ENCODE results near the gene RPL28. TPM values are rescaled to one million over a fixed set of nuclear protein-coding genes. Genes with fewer than 3 reads are reported as not detected.
"Not testable (repeated sequence)": the region's sequence is repeated elsewhere in the genome, so short reads cannot be mapped to it uniquely, and the experiment has no call there.

The RPL28 gene
- polyA plus RNA-seq, 4 donors = 1,338 to 2,360 (median 2,018) TPM

DNA sequence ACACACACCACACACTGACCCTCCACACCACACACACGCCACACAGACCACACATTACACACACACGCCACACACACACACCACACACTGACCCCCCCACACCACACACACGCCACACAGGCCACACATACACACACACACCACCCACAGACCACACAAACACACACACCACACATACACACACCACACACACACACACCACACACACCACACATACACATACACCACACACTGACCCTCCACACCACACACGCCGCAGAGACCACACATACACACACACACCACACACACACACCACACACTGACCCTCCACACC lies 62.4 kb downstream of the RPL28 start:
- H3K27ac ChIP-seq (ENCODE audit: low read depth in 1 of 3, low read length in 2 of 3); H3K4me1 ChIP-seq (ENCODE audit: control insufficient read depth in 3 of 3, insufficient read depth in 2 of 3, low read depth in 1 of 3, low read length in 2 of 3); H3K9me3 ChIP-seq (ENCODE audit: control insufficient read depth in 2 of 2, insufficient read depth in 1 of 2, low read depth in 1 of 2, low read length in 1 of 2); DNase-seq; H3K4me3 ChIP-seq (ENCODE audit: low read depth in 1 of 3, low read length in 3 of 3); H3K36me3 ChIP-seq (ENCODE audit: control insufficient read depth in 3 of 3, insufficient read depth in 2 of 3, low read depth in 1 of 3, low read length in 3 of 3); FAIRE-seq: not testable (repeated sequence)
- 88 to 90% (median 89%) methylated on average over 5 of the region's 5 CpGs for WGBS, 3 donors
- peaks cover 14 to 76% (median 37%) of the 10 kb centered on the region in 3 donors for H3K27me3 ChIP-seq (ENCODE audit: control insufficient read depth in 3 of 3, insufficient read depth in 3 of 3, low read length in 3 of 3)

DNA sequence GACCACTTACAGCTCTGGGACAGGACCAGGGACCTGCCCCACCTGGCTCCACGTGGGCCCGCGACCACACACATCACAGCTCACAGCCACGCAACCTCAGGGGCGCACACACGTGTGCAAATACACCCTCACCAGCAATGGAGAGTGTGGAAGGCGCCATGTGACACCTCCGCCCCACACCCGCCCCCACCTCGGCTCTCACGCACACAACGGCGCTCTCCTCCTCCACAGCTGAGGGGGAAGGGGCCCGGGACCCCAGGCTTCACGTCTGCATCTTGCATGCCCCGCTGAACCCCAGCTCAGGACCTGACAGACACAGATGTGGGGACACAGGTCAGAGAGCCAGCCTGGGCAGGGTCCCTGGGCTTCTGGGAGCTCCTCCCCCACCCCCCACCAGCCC lies 63.7 kb downstream of the RPL28 start:
- WGBS, 3 donors = 34 to 35% (median 35%) methylated on average over 14 to 16 of the region's 16 CpGs
- Histone ChIP-seq H3K4me1 (ENCODE audit: control insufficient read depth in 3 of 3, insufficient read depth in 2 of 3, low read depth in 1 of 3, low read length in 2 of 3) (peaks cover 0 to 10% (median 3%) of the 10 kb centered on the region in 3 donors), H3K36me3 (ENCODE audit: control insufficient read depth in 3 of 3, insufficient read depth in 2 of 3, low read depth in 1 of 3, low read length in 3 of 3) (peaks cover 0 to 7% (median 6%) of the 10 kb centered on the region in 3 donors), H3K4me3 (ENCODE audit: low read depth in 1 of 3, low read length in 3 of 3) (no peak overlapping the region), H3K9me3 (ENCODE audit: control insufficient read depth in 2 of 2, insufficient read depth in 1 of 2, low read depth in 1 of 2, low read length in 1 of 2) (no peaks in the 10 kb centered on the region), H3K27me3 (ENCODE audit: control insufficient read depth in 3 of 3, insufficient read depth in 3 of 3, low read length in 3 of 3) (peaks cover 9 to 63% (median 27%) of the 10 kb centered on the region in 3 donors), H3K27ac (ENCODE audit: low read depth in 1 of 3, low read length in 2 of 3) (no peak overlapping the region)
- FAIRE-seq (no peak), DNase-seq (no peak)

DNA sequence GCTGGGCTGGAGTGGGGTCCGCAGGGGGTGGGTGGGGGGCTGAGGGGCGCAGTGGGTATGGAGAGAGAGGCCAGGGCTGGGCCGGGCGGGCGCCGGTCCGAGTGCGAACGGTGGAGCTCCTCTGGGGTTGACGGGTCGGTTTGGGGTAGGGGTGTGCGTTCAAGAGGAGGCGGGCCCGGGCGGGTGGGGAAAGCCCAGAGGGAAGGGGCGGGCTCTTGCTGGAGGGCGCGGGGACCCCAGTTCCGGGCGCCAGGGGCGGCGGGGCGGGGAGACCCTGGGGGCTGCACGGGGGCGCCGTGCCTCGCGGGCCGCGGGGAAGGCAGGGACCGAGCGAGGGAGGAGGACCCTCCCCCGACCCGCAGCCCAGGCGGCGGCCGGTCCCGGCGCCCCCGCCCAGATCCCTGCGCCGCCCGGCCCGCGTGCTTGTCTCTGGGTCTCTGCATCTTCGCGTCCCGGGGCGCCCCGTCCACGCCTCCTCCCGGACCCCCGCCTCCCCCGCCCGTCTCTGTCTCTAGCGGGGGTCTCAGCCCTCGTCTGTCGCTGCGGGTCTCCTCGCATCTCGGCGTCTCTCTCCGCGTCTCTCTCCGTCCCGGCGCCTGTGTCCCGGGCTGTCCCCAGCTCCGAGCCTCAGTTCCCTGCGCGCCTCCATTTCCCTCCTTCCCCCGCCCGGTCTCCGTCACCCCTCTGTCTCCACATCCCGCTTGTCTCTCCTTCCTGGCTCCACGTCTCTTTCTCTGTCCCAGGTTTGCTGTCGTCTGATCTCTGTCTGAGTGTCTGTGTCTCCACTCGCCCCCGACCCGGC lies 65.6 kb downstream of the RPL28 start:
- peaks cover 0 to 10% (median 3%) of the 10 kb centered on the region in 3 donors for H3K4me1 ChIP-seq (ENCODE audit: control insufficient read depth in 3 of 3, insufficient read depth in 2 of 3, low read depth in 1 of 3, low read length in 2 of 3)
- DNase-seq = no peak
- 0 to 4% (median 2%) methylated on average over 27 to 80 of the region's 80 CpGs for WGBS, 3 donors

DNA sequence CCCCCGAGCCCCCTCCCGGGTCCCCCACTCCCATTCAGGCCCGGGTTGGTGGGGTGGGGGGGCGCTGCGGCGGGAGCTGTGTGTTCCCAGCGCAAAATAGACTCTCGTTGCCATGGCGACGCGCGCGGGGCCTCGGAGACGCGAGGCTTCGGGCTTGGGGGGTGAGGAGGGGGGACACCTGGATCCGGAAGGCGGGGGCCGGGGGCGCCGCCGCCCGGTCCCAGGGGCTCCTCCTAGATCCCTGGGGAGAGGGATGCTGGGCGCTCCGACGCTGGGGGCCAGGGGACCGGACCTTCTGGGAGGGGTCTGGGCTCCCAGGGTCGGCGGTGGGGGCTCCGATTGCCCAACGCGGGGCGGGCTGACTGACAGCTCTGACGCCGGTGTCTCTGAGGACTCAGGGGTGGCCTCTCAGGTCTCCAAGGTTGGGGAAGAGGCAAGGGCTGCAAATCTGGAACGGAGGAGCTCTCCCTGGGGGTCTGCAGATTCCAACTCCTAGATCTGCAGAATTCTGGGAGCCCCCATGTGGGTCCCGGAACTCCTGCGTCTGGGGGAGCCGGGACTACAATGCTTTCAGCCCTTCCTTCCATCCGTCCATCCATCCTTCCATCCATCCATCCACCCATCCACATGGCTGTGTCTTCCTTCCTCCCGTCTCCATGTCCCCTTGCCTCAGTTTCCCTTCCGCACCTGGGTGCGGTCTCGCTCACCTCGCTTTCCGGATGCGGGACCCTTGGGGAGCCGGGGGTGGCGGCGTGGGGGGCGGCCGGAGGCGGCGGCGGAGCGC lies 66.4 kb downstream of the RPL28 start:
- Histone ChIP-seq H3K27ac (ENCODE audit: low read depth in 1 of 3, low read length in 2 of 3) (no peak overlapping the region), H3K9me3 (ENCODE audit: control insufficient read depth in 2 of 2, insufficient read depth in 1 of 2, low read depth in 1 of 2, low read length in 1 of 2) (no peaks in the 10 kb centered on the region), H3K4me1 (ENCODE audit: control insufficient read depth in 3 of 3, insufficient read depth in 2 of 3, low read depth in 1 of 3, low read length in 2 of 3) (peaks cover 0 to 10% (median 3%) of the 10 kb centered on the region in 3 donors), H3K36me3 (ENCODE audit: control insufficient read depth in 3 of 3, insufficient read depth in 2 of 3, low read depth in 1 of 3, low read length in 3 of 3) (peaks cover 0 to 28% (median 7%) of the 10 kb centered on the region in 3 donors), H3K4me3 (ENCODE audit: low read depth in 1 of 3, low read length in 3 of 3) (peak overlapping the region in 1 of 3 donors; percentile 28), H3K27me3 (ENCODE audit: control insufficient read depth in 3 of 3, insufficient read depth in 3 of 3, low read length in 3 of 3) (peaks cover 5 to 40% (median 17%) of the 10 kb centered on the region in 3 donors)
- DNase-seq (no peak), FAIRE-seq (no peak)
- WGBS, 3 donors = 3 to 22% (median 14%) methylated on average over 46 to 57 of the region's 57 CpGs

More for the DNA sequence above, 65.6 kb downstream of the RPL28 start:
- peak overlapping the region in 1 of 3 donors; percentile 23 for H3K4me3 ChIP-seq (ENCODE audit: low read depth in 1 of 3, low read length in 3 of 3)
- no peaks in the 10 kb centered on the region for H3K9me3 ChIP-seq (ENCODE audit: control insufficient read depth in 2 of 2, insufficient read depth in 1 of 2, low read depth in 1 of 2, low read length in 1 of 2)
- peaks cover 0 to 23% (median 7%) of the 10 kb centered on the region in 3 donors for H3K36me3 ChIP-seq (ENCODE audit: control insufficient read depth in 3 of 3, insufficient read depth in 2 of 3, low read depth in 1 of 3, low read length in 3 of 3)
- no peak for FAIRE-seq
- H3K27ac ChIP-seq (ENCODE audit: low read depth in 1 of 3, low read length in 2 of 3) = no peak overlapping the region
- H3K27me3 ChIP-seq (ENCODE audit: control insufficient read depth in 3 of 3, insufficient read depth in 3 of 3, low read length in 3 of 3) = peaks cover 5 to 47% (median 17%) of the 10 kb centered on the region in 3 donors

Other genes with a start within 250 kb of the RPL28 start
- 10 to 100 TPM in 1 of 4 donors, 1 to 10 TPM in 2, under 1 TPM in 1; 0.18 to 20.1 (median 5.3) TPM for gene TNNT1, start 236.7 kb upstream of the RPL28 start, polyA plus RNA-seq
- gene TNNI3, start 228.2 kb upstream of the RPL28 start, polyA plus RNA-seq = 10 to 100 TPM in 1 of 4 donors, 1 to 10 TPM in 2, under 1 TPM in 1; 0.59 to 39.7 (median 1.5) TPM
- gene DNAAF3, start 219.3 kb upstream of the RPL28 start, polyA plus RNA-seq = under 1 TPM in 2 of 4 donors, not detected in 2; 0.62 to 0.64 TPM
- 1 to 10 TPM in 2 of 4 donors, under 1 TPM in 2; 0.22 to 4.7 (median 1.1) TPM for gene SYT5, start 205.6 kb upstream of the RPL28 start, polyA plus RNA-seq
- gene PTPRH, start 176.4 kb upstream of the RPL28 start, polyA plus RNA-seq = 100 to 1,000 TPM in 2 of 4 donors, 10 to 100 TPM in 2; 33.4 to 158 (median 89.7) TPM
- 100 to 1,000 TPM in 1 of 4 donors, 10 to 100 TPM in 3; 22.8 to 255 (median 72.6) TPM for gene TMEM86B, start 157.2 kb upstream of the RPL28 start, polyA plus RNA-seq
- 10 to 100 TPM; 43.4 to 67.5 (median 48.9) TPM for gene PPP6R1, start 126.9 kb upstream of the RPL28 start, polyA plus RNA-seq
- gene HSPBP1, start 105.8 kb upstream of the RPL28 start, polyA plus RNA-seq = 10 to 100 TPM; 25.9 to 61.9 (median 31.4) TPM
- gene BRSK1, start 101.9 kb upstream of the RPL28 start, polyA plus RNA-seq = 1 to 10 TPM in 3 of 4 donors, under 1 TPM in 1; 0.22 to 3.5 (median 2.7) TPM
- 100 to 1,000 TPM in 1 of 4 donors, 10 to 100 TPM in 3; 33.2 to 125 (median 79.2) TPM for gene TMEM150B, start 60.6 kb upstream of the RPL28 start, polyA plus RNA-seq
- gene KMT5C, start 46.1 kb upstream of the RPL28 start, polyA plus RNA-seq = 10 to 100 TPM; 10.3 to 18.4 (median 14.3) TPM
- under 1 TPM in 2 of 4 donors, not detected in 2; 0.07 to 0.09 TPM for gene COX6B2, start 31.2 kb upstream of the RPL28 start, polyA plus RNA-seq
- gene GARIN5B, start 22.7 kb upstream of the RPL28 start, polyA plus RNA-seq = under 1 TPM in 1 of 4 donors, not detected in 3; 0.03 TPM
- under 1 TPM in 2 of 4 donors, not detected in 2; 0.19 to 0.67 TPM for gene IL11, start 15.5 kb upstream of the RPL28 start, polyA plus RNA-seq
- gene TMEM190, start 9.1 kb upstream of the RPL28 start, polyA plus RNA-seq = under 1 TPM in 2 of 4 donors, not detected in 2; 0.30 to 0.31 TPM
- gene TMEM238, start 1.6 kb upstream of the RPL28 start, polyA plus RNA-seq = 1 to 10 TPM in 3 of 4 donors, not detected in 1; 1.6 to 9.4 (median 2.2) TPM
- 10 to 100 TPM in 2 of 4 donors, 1 to 10 TPM in 2; 7.2 to 30.1 (median 16.4) TPM for gene UBE2S, start 21.9 kb downstream of the RPL28 start, polyA plus RNA-seq
- gene SHISA7, start 57.4 kb downstream of the RPL28 start, polyA plus RNA-seq = under 1 TPM in 2 of 4 donors, not detected in 2; 0.12 to 0.21 TPM
- gene ISOC2, start 75.7 kb downstream of the RPL28 start, polyA plus RNA-seq = 100 to 1,000 TPM in 1 of 4 donors, 10 to 100 TPM in 3; 28.8 to 164 (median 78.4) TPM
- not detected for gene C19orf85, start 78.8 kb downstream of the RPL28 start, polyA plus RNA-seq
- 1 to 10 TPM; 1.1 to 7.0 (median 5.0) TPM for gene ZNF628, start 90.7 kb downstream of the RPL28 start, polyA plus RNA-seq
- gene NAT14, start 99.3 kb downstream of the RPL28 start, polyA plus RNA-seq = 10 to 100 TPM in 1 of 4 donors, 1 to 10 TPM in 3; 5.8 to 10.2 (median 7.8) TPM
- 1 to 10 TPM in 1 of 4 donors, under 1 TPM in 2, not detected in 1; 0.49 to 2.2 (median 0.54) TPM for gene SSC5D, start 102.5 kb downstream of the RPL28 start, polyA plus RNA-seq
- gene SBK2, start 151.2 kb downstream of the RPL28 start, polyA plus RNA-seq = under 1 TPM in 1 of 4 donors, not detected in 3; 0.06 TPM
- gene SBK3, start 159.6 kb downstream of the RPL28 start, polyA plus RNA-seq = under 1 TPM in 2 of 4 donors, not detected in 2; 0.18 to 0.39 TPM
- gene ZNF579, start 194.9 kb downstream of the RPL28 start, polyA plus RNA-seq = 10 to 100 TPM in 1 of 4 donors, 1 to 10 TPM in 3; 2.2 to 12.7 (median 4.8) TPM
- 10 to 100 TPM in 1 of 4 donors, 1 to 10 TPM in 3; 7.2 to 13.0 (median 7.4) TPM for gene FIZ1, start 213.6 kb downstream of the RPL28 start, polyA plus RNA-seq
- 10 to 100 TPM; 23.2 to 63.5 (median 45.7) TPM for gene ZNF524, start 214.4 kb downstream of the RPL28 start, polyA plus RNA-seq
- 10 to 100 TPM in 1 of 4 donors, 1 to 10 TPM in 3; 4.0 to 10.3 (median 5.5) TPM for gene ZNF865, start 219.7 kb downstream of the RPL28 start, polyA plus RNA-seq
- 10 to 100 TPM in 3 of 4 donors, 1 to 10 TPM in 1; 9.5 to 16.3 (median 11.0) TPM for gene ZNF784, start 238.6 kb downstream of the RPL28 start, polyA plus RNA-seq

Measured in small intestine (tissue), 7 donors.